GM12878 (cell line): ENCODE results near the gene HMGCLL1. TPM values are rescaled to one million over a fixed set of nuclear protein-coding genes. Genes with fewer than 3 reads are reported as not detected.

Source experiments
- ATAC-seq: fragments of 200-7000 bp; cut with Tn5 transposase; 3 replicates; pipeline ENCODE4 v1.9.1; 2020; ENCODE audit warnings: mild to moderate bottlenecking, moderate library complexity
- BruUV-seq: library from RNA; stranded (reverse); fragments of 400-500 nt; replicated peaks from 2 replicates; lab custom pipeline; 2021; lab: Mats Ljungman, UMichigan
- CTCF ChIA-PET: fragments of 300-600 bp; sonication (Branson Sonifier 250); formaldehyde crosslinking; extraction: SDS; loops from one replicate; lab custom pipeline; 2021; ENCODE audit warnings: inconsistent platforms; lab: Yijun Ruan, JAX
- POLR2A ChIA-PET: fragments of 350-600 bp; formaldehyde crosslinking; extraction: SDS; loops from one replicate; lab custom pipeline; 2021; ENCODE audit warnings: inconsistent platforms; lab: Charles Lee
- RAD21 ChIA-PET: fragments of 300-600 bp; sonication (Branson Sonifier 250); formaldehyde crosslinking; loops from one replicate; lab custom pipeline; 2023; ENCODE audit warnings: antibody characterized with exemption; ENCODE audit not compliant: unreplicated experiment; lab: Charles Lee
- SMC1A ChIA-PET: fragments of 300-600 bp; sonication (Branson Sonifier 250); formaldehyde crosslinking; loops from one replicate; lab custom pipeline; 2023; ENCODE audit not compliant: unreplicated experiment, uncharacterized antibody; lab: Charles Lee
- DNase-seq: peaks from one replicate; pipeline ENCODE4 v3.0.0-alpha.2; 2011; ENCODE audit warnings: low read depth, low spot score
- FAIRE-seq: peaks from 3 replicates; lab custom pipeline; 2011; peaks lifted over from hg19 to GRCh38; lab: Jason Lieb, UNC
- H2AFZ ChIP-seq: 2 replicates; pipeline ENCODE4 v1.6.0; 2011; ENCODE audit warnings: low read depth, low read length, control low read depth; ENCODE audit not compliant: control insufficient read depth
- H3K27ac ChIP-seq: 2 replicates; pipeline ENCODE4 v1.5.1; 2011; ENCODE audit warnings: control low read depth; ENCODE audit not compliant: control insufficient read depth, insufficient read depth
- H3K27me3 ChIP-seq, 2 experiments: replicated peaks in 1 of 2; 2 replicates each; pipeline versions ENCODE4 v1.6.0 to v1.6.1; 2011; ENCODE audit warnings: low read length in 1 of 2; ENCODE audit not compliant: control insufficient read depth in 2 of 2, insufficient read depth in 2 of 2
- H3K36me3 ChIP-seq, 2 experiments: 2 replicates each; pipeline ENCODE4 v1.5.1; 2011; ENCODE audit warnings: low read length in 1 of 2; ENCODE audit not compliant: control insufficient read depth in 2 of 2, insufficient read depth in 2 of 2
- H3K4me1 ChIP-seq: 2 replicates; pipeline ENCODE4 v1.6.1; 2011; ENCODE audit warnings: mild to moderate bottlenecking, low read length, moderate library complexity, mixed read lengths; ENCODE audit not compliant: control insufficient read depth, insufficient read depth
- H3K4me2 ChIP-seq: 2 replicates; pipeline ENCODE4 v1.6.0; 2011; ENCODE audit warnings: control low read depth; ENCODE audit not compliant: control insufficient read depth, insufficient read depth
- H3K4me3 ChIP-seq: fragments of 200-600 bp; sonication (generic); 2 replicates; pipeline ENCODE4 v1.5.1; 2016
- H3K79me2 ChIP-seq: 2 replicates; pipeline ENCODE4 v1.6.0; 2011; ENCODE audit warnings: low read length; ENCODE audit not compliant: control insufficient read depth, insufficient read depth
- H3K9ac ChIP-seq: 2 replicates; pipeline ENCODE4 v1.8.0; 2011; ENCODE audit warnings: low read length, control low read depth, mixed read lengths; ENCODE audit not compliant: control insufficient read depth, insufficient read depth
- H3K9me3 ChIP-seq: replicated peaks from 3 replicates; pipeline ENCODE4 v1.5.1; 2011; ENCODE audit warnings: mild to moderate bottlenecking, low read length; ENCODE audit not compliant: control insufficient read depth, insufficient read depth
- H4K20me1 ChIP-seq: 2 replicates; pipeline ENCODE4 v1.6.0; 2011; ENCODE audit not compliant: control insufficient read depth, insufficient read depth
- ASH2L ChIP-seq: fragments of 300-600, 200-600 bp; sonication (generic); IDR thresholded peaks from 2 replicates; pipeline ENCODE4 v1.6.1; 2017; ENCODE audit warnings: low read depth, mild to moderate bottlenecking, borderline replicate concordance
- BCLAF1 ChIP-seq: fragments of 450-650 bp; IDR thresholded peaks from 2 replicates; pipeline ENCODE4 v1.6.1; 2017; ENCODE audit warnings: antibody characterized with exemption, mild to moderate bottlenecking, moderate library complexity
- BMI1 ChIP-seq: fragments of 450-650 bp; IDR thresholded peaks from 2 replicates; pipeline ENCODE4 v1.6.1; 2016; ENCODE audit warnings: mild to moderate bottlenecking, moderate library complexity, borderline replicate concordance
- E2F4 ChIP-seq: IDR thresholded peaks from 2 replicates; pipeline ENCODE4 v1.6.1; 2012; ENCODE audit warnings: low read depth, low read length, improper control_type of control experiment
- FOXM1 ChIP-seq: IDR thresholded peaks from 2 replicates; pipeline ENCODE4 v1.6.1; 2012; ENCODE audit warnings: low read depth, mild to moderate bottlenecking, inconsistent platforms, low read length, moderate library complexity
- HDAC2 ChIP-seq: fragments of 200-600 bp; sonication (generic); IDR thresholded peaks from 2 replicates; pipeline ENCODE4 v1.6.1; 2017
- HDAC6 ChIP-seq: fragments of 200-600 bp; sonication (generic); IDR thresholded peaks from one replicate; pipeline ENCODE4 v1.8.0; 2017; ENCODE audit warnings: antibody characterized with exemption; ENCODE audit not compliant: unreplicated experiment
- IKZF1 ChIP-seq: fragments of 450-650 bp; conservative IDR thresholded peaks from 2 replicates; pipeline ENCODE4 v1.6.1; 2017; ENCODE audit warnings: antibody characterized with exemption, mild to moderate bottlenecking
- IRF3 ChIP-seq: fragments of 450-650 bp; IDR thresholded peaks from 2 replicates; pipeline ENCODE4 v1.6.1; 2014; ENCODE audit warnings: mild to moderate bottlenecking
- LARP7 ChIP-seq: fragments of 450-650 bp; IDR thresholded peaks from 2 replicates; pipeline ENCODE4 v1.6.1; 2017; ENCODE audit warnings: mild to moderate bottlenecking
- NFXL1 ChIP-seq: fragments of 450-650 bp; IDR thresholded peaks from 2 replicates; pipeline ENCODE4 v1.6.1; 2017; ENCODE audit warnings: antibody characterized with exemption, mild to moderate bottlenecking, borderline replicate concordance
- NR2C2 ChIP-seq: IDR thresholded peaks from 2 replicates; pipeline ENCODE4 v1.6.1; 2011; ENCODE audit warnings: borderline replicate concordance, low read depth; ENCODE audit not compliant: control insufficient read depth, insufficient read length
- PML ChIP-seq: IDR thresholded peaks from 2 replicates; pipeline ENCODE4 v1.6.1; 2012; ENCODE audit warnings: low read length, inconsistent platforms
- RAD21 ChIP-seq: IDR thresholded peaks from 2 replicates; pipeline ENCODE4 v1.6.1; 2011; ENCODE audit warnings: mild to moderate bottlenecking, low read depth, low read length, moderate library complexity; ENCODE audit not compliant: insufficient read depth
- RELA ChIP-seq: fragments of 450-650 bp; IDR thresholded peaks from 2 replicates; pipeline ENCODE4 v1.8.0; 2014; ENCODE audit warnings: borderline replicate concordance; ENCODE audit not compliant: partially characterized antibody
- REST ChIP-seq: IDR thresholded peaks from 2 replicates; pipeline ENCODE4 v1.6.1; 2012; ENCODE audit warnings: mild to moderate bottlenecking, low read depth, low read length
- RFX5 ChIP-seq: IDR thresholded peaks from 2 replicates; pipeline ENCODE4 v1.6.1; 2011; ENCODE audit warnings: low read depth, low read length, improper control_type of control experiment
- SMAD5 ChIP-seq: IDR thresholded peaks from 2 replicates; pipeline ENCODE4 v1.6.1; 2016; ENCODE audit warnings: antibody characterized with exemption, low read depth
- TCF3 ChIP-seq: IDR thresholded peaks from 2 replicates; pipeline ENCODE4 v1.6.1; 2012; ENCODE audit warnings: low read depth, mild to moderate bottlenecking, low read length, borderline replicate concordance; ENCODE audit not compliant: insufficient read depth
- in situ Hi-C: fragments of 300-500 bp; cut with MboI; formaldehyde crosslinking; loops from 9 replicates; pipeline ENCODE4 v1.14.3; 2018; ENCODE audit warnings: mixed read lengths
- intact Hi-C: fragments of 100-400 bp; cut with micrococcal nuclease; formaldehyde crosslinking; loops from one replicate; pipeline ENCODE4 v1.14.2; 2022; ENCODE audit not compliant: unreplicated experiment
- polyA plus RNA-seq, 11 experiments: library from polyadenylated mRNA; depleted of rRNA in 4 of 11; unstranded in 6 of 11; stranded (reverse) in 5 of 11; fragments of >200 nt; fragmentation: Nextera tagmentation in 4 of 11; fragmentation: Illumina TruSeq in 1 of 11; extraction: Ambion mirVana in 4 of 11; extraction: Trizol in 1 of 11; gene quantifications; 1 replicate in 1 of 11; 2 replicates in 10 of 11; pipeline versions ENCODE4 v1.2.1 to v1.2.3, GENCODE V29; 2011 to 2016; ENCODE audit warnings: inconsistent platforms in 2 of 11, missing spikeins in 2 of 11, low read depth in 1 of 11
- total RNA-seq, 4 experiments: library from RNA; depleted of rRNA in 3 of 4; stranded (reverse); fragments of >200 nt in 3 of 4; fragmentation: Illumina TruSeq in 1 of 4; extraction: Trizol in 1 of 4; gene quantifications; 2 replicates each; pipeline versions ENCODE4 v1.2.1 to v1.2.3, GENCODE V29; 2013 to 2021

The HMGCLL1 gene
- total and polyA plus RNA-seq, 10 of the 15 experiments (the other 5 are each of a cell fraction or from before 2014, with no cell fraction given) = not detected

- H3K4me2 ChIP-seq = no peak overlapping the region
- H3K9me3 ChIP-seq = no peaks in the 10 kb centered on the region
- H3K27me3 ChIP-seq = no peaks in the 10 kb centered on the region
- in situ Hi-C loops = no loop called here
- no peaks in the 10 kb centered on the region for H3K4me1 ChIP-seq
- no peak for ATAC-seq
- no peaks in the 10 kb centered on the region for H3K36me3 ChIP-seq
- no peak overlapping the region for H3K9ac ChIP-seq
- ChIA-PET SMC1A (no interaction called here), POLR2A (no interaction called here)
- no peak overlapping the region for H3K4me3 ChIP-seq
- no TSS peak for BruUV-seq
- intact Hi-C loops = no loop called here
- H2AFZ ChIP-seq = no peak overlapping the region
- TF ChIP-seq E2F4 (no peak), FOXM1 (no peak), LARP7 (no peak), IRF3 (no peak), REST (no peak), NR2C2 (no peak), BMI1 (no peak), IKZF1 (no peak), PML (no peak), ASH2L (no peak), HDAC2 (no peak), HDAC6 (no peak), RAD21 (no peak), SMAD5 (no peak), RELA (no peak), NFXL1 (no peak), BCLAF1 (no peak), RFX5 (no peak), TCF3 (no peak)
- TF ChIP-seq, all 136 proteins: peak for 0
- ChIA-PET CTCF (interaction anchor here (2.3 kb wide), 1 partner anchor 16 kb away, joined by 6 read pairs; no protein-coding TSS in a partner anchor), RAD21 (no interaction called here)
- Histone ChIP-seq H3K79me2 (no peaks in the 10 kb centered on the region), H3K27ac (no peak overlapping the region), H4K20me1 (no peaks in the 10 kb centered on the region)
- FAIRE-seq (no peak), DNase-seq (no peak)
Measured at GRCh38 chr6:55499591-55499990, 79.4 kb downstream of the HMGCLL1 start.
